G401.6 (cell line): Measurements from ENCODE around the gene SALL3.
"Not testable (repeated sequence)": the region's sequence is repeated elsewhere in the genome, so short reads cannot be mapped to it uniquely, and the experiment has no call there.

Source experiments
- FAIRE-seq: peaks from 2 replicates; lab custom pipeline; 2012; peaks lifted over from hg19 to GRCh38; lab: Jason Lieb, UNC

SALL3 gene

GRCh38 chr18:78979730-78980278 is at the start of gene SALL3:
SALL3 (plus strand) TSS chr18:78979818; CDS start chr18:78980275, 457 bp downstream.
- no peak for FAIRE-seq

DNA sequence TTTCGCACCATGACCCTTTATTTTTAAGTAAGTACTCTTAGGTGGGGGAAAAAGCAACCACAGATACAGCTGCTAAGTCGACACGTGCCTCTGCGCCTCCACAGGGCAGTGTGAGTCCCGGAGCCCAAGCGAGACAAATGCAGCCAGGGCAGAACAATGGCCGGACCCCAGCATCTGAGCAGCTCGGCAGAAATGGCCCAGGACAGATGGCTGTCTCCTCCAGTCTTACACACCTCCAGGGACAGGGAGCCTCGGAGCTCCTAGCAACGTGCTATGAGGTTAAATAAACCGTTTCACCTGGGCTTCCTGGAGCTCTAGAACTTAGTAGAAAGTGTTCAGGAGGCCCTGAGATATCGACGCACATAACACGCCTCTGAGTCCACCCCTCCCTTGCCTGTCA is 47.3 kb upstream of the SALL3 start:
- FAIRE-seq: no peak

DNA sequence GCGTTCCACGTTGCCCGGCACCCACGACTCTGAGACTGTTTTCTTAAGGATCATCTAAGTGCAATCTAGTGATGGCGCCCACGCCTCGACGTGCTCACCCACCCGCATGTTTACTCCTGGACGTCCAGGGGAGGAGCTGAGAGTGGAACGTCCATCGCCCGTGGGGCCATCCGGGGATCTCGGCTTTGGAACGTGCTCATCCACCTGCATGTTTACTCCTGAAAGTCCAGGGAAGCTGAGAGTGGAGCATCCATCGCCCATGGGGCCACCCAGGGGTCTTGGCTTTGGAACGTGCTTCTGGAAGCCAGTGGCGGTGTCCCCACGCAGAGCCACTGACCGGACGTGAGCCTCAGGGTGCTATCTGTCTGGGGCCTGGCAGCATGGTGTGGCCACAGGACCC is 45.6 kb upstream of the SALL3 start:
- no peak for FAIRE-seq

GRCh38 chr18:78934551-78935225 is 44.9 kb upstream of the SALL3 start:
- FAIRE-seq: no peak

GRCh38 chr18:78935406-78935805 is 44.2 kb upstream of the SALL3 start:
- no peak for FAIRE-seq

DNA sequence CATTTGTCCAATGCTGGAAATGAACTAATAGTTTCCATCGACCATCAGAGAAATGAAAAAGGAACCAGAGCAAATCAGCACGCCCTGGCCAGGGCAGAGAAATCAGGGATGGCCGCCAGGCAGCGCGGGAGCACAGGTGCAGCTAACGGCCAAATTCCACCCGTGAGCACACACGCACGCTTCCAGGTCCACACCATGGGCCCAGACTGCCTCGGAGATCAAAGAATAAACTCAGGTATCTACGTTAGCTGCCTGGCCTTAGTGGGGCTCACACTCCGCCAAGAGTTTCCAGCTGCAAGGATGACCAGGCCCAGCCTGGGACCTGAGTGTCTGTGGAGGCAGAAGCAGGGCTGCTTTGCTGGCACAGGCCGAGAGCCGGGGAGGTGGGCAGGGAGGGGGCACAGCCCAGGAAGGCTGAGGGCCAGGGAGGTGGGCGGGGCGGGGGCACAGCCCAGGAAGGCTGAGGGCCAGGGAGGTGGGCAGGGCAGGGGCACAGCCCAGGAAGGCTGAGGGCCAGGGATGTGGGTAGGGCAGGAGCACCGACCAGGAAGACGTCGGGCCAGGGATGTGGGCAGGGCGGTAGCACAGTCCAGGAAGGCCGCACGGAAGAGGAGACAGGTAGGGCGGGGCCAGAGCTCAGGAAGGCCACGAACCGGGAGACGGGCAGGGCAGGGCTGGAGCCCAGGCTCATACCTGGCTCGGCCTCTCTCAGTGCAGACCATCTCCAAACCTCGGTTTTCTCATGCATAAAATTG is 43.2 kb upstream of the SALL3 start:
- no peak for FAIRE-seq

DNA sequence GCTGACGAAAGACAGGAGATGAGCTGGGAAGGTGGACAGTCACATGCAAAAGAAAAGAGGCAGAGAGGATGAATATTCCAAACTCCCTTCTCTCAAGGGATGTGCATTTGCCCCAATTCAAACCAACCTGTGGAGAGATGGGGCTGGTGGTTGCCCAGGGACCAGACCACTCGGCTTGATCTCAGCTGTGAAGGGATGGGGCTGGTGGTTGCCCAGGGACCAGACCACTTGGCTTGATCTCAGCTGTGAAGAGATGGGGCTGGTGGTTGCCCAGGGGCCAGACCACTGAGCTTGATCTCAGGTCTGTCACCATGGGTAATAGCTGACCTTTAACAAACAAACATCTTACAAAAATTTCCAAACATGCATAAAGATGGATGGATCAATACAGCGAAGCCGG is 42.5 kb upstream of the SALL3 start:
- FAIRE-seq: no peak

GRCh38 chr18:78939105-78939504 is 40.5 kb upstream of the SALL3 start:
- no peak for FAIRE-seq

- no peak for FAIRE-seq
Measured at GRCh38 chr18:78939734-78940494, 39.7 kb upstream of the SALL3 start.

DNA sequence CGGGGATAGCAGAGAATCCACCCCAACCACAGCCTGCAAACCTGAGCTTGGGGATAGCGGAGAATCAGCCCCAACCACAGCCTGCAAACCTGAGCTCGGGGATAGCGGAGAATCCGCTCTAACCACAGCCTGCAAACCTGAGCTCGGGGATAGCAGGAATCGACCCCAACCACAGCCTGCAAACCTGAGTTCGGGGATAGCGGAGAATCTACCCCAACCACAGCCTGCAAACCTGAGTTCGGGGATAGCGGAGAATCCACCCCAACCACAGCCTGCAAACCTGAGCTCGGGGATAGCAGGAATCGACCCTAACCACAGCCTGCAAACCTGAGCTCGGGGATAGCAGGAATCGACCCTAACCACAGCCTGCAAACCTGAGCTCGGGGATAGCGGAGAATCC is 37.4 kb upstream of the SALL3 start:
- FAIRE-seq: not testable (repeated sequence)

- FAIRE-seq: no peak
Measured at GRCh38 chr18:78945628-78946027, 34.0 kb upstream of the SALL3 start.

- no peak for FAIRE-seq
Measured at GRCh38 chr18:78947291-78947690, 32.3 kb upstream of the SALL3 start.

GRCh38 chr18:78948221-78948620 is 31.4 kb upstream of the SALL3 start:
- no peak for FAIRE-seq

GRCh38 chr18:78948707-78949106 is 30.9 kb upstream of the SALL3 start:
- no peak for FAIRE-seq

- FAIRE-seq: no peak
Measured at GRCh38 chr18:78949216-78949615, 30.4 kb upstream of the SALL3 start.

- no peak for FAIRE-seq
Measured at GRCh38 chr18:78950386-78950785, 29.2 kb upstream of the SALL3 start.

DNA sequence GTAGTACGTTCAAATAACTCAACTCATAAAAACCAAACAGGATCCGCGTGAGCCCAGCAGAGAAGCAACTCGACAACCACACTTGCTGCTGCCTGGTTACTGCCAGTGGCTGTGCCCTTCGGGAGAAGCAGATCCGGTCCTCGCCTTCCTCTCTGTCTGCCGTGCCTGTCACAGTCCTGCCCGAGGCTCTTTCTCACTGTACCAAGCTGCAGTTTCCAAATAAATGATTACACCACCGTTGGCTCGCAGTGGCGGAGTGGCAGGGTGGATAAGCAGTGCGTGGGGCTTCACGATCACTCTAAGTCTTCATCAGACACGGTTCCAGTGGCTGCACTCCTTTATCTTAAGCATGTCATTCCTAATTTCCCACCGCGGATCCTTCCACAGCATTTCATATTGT is 26.1 kb upstream of the SALL3 start:
- no peak for FAIRE-seq

- no peak for FAIRE-seq
Measured at GRCh38 chr18:78955051-78955450, 24.6 kb upstream of the SALL3 start.

DNA sequence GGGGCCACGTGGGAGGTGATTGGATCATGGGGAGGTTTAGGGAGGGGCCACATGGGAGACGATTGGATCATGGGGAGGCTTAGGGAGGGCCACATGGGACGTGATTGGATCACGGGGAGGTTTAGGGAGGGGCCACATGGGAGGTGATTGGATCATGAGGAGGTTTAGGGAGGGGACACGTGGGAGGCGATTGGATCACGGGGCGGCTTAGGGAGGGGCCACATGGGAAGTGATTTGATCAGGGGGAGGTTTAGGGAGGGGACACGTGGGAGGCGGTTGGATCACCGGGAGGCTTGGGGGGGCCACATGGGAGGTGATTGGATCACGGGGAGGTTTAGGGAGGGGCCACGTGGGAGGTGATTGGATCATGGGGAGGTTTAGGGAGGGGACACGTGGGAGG is 22.5 kb upstream of the SALL3 start:
- no peak for FAIRE-seq

DNA sequence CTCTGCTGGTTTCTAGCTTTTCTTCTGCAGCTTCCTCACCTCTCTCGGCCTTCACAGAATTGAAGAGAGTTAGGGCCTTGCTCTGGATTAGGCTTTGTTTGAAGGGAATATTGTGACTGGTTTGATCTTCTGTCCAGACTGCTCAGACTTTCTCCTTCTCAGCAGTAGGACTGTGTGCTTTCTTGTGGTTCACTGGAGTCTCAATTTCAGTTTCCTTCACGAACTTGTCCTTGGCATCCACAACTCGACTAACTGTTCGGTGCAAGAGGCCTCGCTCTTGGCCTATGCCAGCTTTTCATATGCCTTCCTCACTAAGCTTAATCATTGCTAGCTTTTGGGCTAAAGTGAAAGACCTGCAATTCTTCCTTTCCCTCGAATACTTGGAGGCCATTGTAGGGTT is 18.9 kb upstream of the SALL3 start:
- no peak for FAIRE-seq

DNA sequence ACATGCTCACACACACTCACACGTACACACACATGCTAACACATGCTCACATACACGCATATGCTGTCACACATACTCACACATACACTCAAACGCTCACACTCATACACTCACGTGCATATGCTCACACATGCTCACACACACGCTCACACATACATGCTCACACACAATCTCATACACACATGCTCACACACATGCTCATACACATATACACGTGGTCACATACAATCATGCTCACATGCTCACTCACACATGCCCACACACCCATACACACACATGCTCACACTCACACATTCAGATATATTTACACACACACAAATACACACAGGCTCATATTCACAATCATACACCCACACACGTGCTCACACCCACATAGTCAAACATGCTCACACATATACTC is 17.5 kb upstream of the SALL3 start:
- no peak for FAIRE-seq

- not testable (repeated sequence) for FAIRE-seq
Measured at GRCh38 chr18:78964727-78965126, 14.9 kb upstream of the SALL3 start.

GRCh38 chr18:78965260-78965659 is 14.4 kb upstream of the SALL3 start:
- no peak for FAIRE-seq
